ENCODE measurements around the gene PEX11B.

Gene PEX11B

DNA sequence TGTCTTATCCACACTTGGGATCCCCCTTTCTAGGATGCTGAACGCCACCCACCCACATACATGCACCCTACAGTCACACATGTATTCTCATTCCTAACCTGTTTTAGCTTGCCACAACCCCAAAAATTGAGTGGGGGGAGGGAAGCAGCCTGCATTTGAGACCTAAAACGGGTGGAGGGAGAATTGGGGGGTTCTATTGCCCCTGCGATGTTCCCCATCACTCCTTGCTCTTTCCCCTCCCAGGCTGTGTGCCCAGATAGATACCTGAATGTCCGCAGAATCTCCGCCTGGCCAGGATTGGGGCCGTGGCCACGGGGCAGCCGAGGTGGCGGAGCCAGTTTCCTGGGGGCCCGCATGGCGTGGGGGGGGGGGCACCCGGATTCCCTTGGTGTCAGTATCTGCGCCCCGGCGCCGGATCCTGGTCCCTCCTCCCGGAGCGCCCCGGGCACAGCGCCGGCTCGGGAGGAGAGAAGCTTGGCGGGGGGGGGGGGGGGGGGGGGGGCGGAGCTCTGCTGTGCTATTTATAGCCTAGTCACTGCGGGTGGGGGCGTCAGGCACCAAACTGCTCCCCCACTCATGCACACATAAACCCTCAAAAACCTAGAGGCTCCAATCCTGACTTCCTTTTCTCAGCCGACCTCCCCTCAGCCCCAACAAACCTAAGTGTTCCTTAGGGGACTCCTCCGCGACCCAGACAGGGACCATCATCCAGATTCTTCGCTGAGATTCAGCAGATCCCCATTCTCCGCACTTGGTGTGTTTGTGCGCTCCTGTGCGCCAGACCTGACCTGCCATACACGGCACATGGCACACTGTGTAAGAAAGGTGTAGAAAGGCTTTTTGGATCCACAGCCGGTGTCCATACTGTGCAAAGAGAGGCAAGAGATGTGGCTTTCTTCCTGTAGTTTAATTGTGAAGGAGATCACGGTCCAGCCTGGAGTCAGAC lies 43.9 kb upstream of the PEX11B start:
- H3K4me3 ChIP-seq (ENCODE audit: low read depth, low read length): peak overlapping the region; percentile 61
- TF ChIP-seq, protein P1, sequence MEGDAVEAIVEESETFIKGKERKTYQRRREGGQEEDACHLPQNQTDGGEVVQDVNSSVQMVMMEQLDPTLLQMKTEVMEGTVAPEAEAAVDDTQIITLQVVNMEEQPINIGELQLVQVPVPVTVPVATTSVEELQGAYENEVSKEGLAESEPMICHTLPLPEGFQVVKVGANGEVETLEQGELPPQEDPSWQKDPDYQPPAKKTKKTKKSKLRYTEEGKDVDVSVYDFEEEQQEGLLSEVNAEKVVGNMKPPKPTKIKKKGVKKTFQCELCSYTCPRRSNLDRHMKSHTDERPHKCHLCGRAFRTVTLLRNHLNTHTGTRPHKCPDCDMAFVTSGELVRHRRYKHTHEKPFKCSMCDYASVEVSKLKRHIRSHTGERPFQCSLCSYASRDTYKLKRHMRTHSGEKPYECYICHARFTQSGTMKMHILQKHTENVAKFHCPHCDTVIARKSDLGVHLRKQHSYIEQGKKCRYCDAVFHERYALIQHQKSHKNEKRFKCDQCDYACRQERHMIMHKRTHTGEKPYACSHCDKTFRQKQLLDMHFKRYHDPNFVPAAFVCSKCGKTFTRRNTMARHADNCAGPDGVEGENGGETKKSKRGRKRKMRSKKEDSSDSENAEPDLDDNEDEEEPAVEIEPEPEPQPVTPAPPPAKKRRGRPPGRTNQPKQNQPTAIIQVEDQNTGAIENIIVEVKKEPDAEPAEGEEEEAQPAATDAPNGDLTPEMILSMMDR (IDR thresholded peaks at IDR 0.05; ENCODE audit: borderline replicate concordance, insufficient read depth, low read depth, low read length): no peak

DNA sequence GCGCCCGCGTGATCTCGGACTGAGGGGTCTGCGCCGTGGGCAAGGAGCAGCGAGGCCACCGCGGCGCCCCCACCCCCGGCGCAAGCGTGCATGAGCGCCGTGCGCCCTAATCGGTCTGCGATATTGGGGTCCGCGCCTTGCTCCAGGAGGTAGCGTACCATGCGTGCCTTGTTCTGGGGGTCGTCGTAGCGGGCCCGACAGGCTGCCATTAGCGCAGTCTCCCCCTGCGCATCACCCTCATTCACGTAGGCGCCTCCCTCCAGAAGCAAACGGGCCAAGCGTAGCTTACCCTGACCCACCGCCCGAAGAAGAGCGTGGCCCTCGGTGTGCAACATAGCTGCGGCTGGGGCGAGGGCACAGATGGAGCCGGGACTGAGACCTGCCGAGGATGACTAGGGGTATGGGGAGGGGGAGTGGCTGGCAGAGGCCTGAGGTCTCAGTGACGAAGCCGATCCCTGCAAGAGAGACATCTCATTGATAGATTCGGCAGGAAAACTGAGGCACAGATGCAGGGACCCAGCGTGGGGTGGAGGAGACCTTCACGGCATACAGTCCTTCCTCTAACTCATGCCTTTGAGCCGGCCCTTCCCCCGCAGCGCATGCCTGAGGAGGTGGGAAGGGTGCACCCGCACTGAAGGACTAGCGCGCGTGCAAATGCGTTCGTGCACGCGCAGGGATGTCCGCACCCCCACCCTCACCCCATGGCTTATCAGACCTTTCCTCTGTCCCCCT lies 43.1 kb upstream of the PEX11B start:
- TF ChIP-seq, protein P1 (IDR thresholded peaks at IDR 0.05; ENCODE audit: borderline replicate concordance, insufficient read depth, low read depth, low read length): no peak
- H3K4me3 ChIP-seq (ENCODE audit: low read depth, low read length): peak overlapping the region; percentile 61

DNA sequence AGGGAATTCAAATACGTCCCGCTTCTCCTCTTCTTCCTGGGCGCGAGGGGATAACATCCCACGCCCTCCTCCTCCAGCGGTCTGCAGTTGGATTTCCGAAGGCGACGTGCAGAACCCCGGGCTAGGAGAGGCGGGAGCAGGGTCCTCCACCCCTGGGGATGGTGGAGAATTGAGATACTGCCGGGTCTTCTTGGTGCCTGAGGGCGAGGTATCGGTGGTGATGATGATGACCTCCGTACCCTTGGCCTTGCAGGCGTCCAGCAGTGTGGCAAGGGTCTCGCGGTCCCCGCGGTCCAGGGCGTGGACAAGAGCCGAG lies 42.5 kb upstream of the PEX11B start:
- H3K4me3 ChIP-seq (ENCODE audit: low read depth, low read length): peak overlapping the region; percentile 61
- TF ChIP-seq, protein P1 (IDR thresholded peaks at IDR 0.05; ENCODE audit: borderline replicate concordance, insufficient read depth, low read depth, low read length): no peak

DNA sequence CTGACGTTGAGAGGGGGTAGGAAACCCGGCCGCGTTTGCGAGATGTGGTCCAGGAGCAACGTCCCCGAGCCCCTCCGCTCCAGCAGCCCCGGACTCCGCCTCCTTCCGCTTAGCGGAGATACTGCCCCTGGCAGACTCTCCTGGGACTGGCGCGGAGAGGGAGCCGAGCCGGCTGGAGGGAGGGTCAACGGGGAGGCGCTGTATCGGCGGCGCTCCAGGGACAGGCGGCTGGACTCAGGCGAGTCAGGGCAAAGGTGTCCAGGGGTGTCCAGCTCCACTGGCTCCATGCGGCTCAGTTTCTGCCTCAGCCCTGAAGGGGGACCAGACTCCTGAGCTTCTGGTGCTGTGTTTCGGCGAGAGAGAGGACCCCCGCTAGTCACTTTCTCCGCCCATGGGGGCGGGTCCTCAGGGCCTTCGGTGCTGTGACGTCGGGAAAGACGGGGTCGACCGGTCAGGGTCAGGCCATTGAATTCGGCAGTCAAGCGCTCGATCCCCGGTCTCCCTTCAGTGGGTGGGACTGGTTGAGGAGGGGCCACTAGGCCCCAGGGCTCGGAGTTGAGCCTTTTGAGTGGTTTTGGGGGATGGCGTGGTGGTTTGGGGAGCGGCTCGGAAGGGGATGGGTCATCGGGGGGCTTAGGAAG lies 42.1 kb upstream of the PEX11B start:
- TF ChIP-seq, protein P1 (IDR thresholded peaks at IDR 0.05; ENCODE audit: borderline replicate concordance, insufficient read depth, low read depth, low read length): no peak
- H3K4me3 ChIP-seq (ENCODE audit: low read depth, low read length): peak overlapping the region; percentile 61

DNA sequence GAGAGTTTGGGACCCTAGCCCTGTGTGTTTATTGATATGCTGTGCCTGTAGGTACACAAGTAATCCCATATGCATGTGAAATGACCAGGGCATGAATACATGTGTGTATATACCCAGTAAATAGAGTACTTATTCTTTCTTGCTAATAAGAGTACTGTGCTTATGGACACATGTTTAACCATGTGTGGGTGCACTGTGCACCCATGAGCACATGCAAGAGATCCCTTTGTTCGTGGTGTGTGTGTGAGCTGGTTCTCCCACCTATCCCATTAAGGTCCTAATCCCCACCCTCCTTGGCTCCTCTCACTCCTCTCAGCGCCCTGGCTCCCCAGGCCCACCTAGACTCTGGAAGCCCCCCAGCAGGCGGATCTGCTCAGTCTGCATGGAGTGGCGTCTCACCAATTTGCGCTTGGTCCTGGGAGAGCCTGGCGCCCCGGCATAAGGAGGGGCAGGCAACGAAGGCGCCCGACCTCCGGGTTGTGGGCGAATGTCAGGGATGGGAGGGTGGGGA lies 41.5 kb upstream of the PEX11B start:
- H3K4me3 ChIP-seq (ENCODE audit: low read depth, low read length): peak overlapping the region; percentile 61
- TF ChIP-seq, protein P1 (IDR thresholded peaks at IDR 0.05; ENCODE audit: borderline replicate concordance, insufficient read depth, low read depth, low read length): no peak

DNA sequence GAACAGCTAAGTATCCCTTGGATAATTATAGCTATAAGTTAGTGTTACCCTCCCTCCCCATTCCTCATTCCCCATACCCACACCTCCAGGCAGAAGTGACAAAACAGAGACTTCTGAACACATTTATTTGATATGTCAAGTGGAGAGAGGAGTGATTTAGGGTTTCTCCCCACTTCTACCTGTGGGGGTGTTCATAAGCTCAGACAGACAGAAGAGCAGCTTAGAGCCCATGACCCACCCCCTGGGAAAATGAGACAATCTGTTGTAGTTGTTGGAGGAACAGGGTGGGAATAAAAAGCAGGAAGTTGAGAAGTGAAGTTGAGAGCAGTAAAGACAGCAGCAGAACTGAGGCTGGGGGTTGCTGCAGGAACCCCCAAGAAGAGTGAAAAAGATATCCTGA lies 40.8 kb upstream of the PEX11B start:
- H3K4me3 ChIP-seq (ENCODE audit: low read depth, low read length): no peak overlapping the region

More for the DNA sequence above, 40.8 kb upstream of the PEX11B start:
- TF ChIP-seq, protein P1 (IDR thresholded peaks at IDR 0.05; ENCODE audit: borderline replicate concordance, insufficient read depth, low read depth, low read length): no peak

Measured in GM12875 (cell line).